ENCODE data around the gene ADGB.

DNA sequence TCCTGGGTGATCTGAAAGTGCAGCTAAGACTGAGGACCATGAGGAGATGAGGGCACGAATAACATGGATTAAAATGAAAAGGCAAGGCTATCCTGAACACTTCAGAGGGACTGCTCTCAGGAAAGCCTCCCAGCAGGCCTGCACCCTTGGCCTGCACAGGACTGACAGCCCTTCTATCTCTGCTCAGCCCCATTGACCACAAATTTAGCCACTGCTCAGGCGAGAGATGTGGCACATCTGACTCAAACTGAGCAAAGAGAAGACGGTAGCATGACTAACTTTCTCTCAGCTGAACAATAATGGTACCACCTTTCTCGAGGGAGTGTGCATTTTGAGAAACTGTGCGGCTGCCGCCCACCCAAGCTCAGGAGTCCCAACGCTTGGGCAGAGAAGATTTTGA lies 257.5 kb downstream of the ADGB start:
- no peak for TF ChIP-seq ZFX (IDR thresholded peaks at IDR 0.05; ENCODE audit: borderline replicate concordance)
- TF ChIP-seq, protein P1, sequence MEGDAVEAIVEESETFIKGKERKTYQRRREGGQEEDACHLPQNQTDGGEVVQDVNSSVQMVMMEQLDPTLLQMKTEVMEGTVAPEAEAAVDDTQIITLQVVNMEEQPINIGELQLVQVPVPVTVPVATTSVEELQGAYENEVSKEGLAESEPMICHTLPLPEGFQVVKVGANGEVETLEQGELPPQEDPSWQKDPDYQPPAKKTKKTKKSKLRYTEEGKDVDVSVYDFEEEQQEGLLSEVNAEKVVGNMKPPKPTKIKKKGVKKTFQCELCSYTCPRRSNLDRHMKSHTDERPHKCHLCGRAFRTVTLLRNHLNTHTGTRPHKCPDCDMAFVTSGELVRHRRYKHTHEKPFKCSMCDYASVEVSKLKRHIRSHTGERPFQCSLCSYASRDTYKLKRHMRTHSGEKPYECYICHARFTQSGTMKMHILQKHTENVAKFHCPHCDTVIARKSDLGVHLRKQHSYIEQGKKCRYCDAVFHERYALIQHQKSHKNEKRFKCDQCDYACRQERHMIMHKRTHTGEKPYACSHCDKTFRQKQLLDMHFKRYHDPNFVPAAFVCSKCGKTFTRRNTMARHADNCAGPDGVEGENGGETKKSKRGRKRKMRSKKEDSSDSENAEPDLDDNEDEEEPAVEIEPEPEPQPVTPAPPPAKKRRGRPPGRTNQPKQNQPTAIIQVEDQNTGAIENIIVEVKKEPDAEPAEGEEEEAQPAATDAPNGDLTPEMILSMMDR (IDR thresholded peaks at IDR 0.05), result no peak
